Amniotic stem cell (primary cell): ENCODE data around the gene ARPC1A.
"Not testable (repeated sequence)": the region's sequence is repeated elsewhere in the genome, so short reads cannot be mapped to it uniquely, and the experiment has no call there.

Experiments used
- DNase-seq: peaks from one replicate; lab custom pipeline; 2025; lab: John Stamatoyannopoulos, UW

ARPC1A gene

DNA sequence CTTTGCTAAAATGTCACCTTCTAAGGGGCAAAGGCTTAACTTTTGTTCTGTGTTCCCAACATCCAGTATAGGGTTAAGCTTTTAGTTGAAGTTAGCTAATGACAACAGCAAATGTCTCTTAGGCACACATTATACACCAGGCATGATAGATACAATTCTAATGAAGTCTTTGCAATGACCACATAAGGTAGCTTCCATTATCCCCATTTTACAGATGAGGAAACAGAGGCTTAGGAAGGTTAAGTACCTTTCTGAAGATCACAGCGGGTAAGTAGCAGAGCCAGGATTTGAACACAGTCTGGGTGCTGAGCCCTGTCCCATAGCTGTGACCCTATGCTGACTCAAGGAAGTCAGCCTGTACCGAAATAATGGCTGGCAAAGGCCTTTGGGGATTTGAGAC lies 84.9 kb downstream of the ARPC1A start:
- no peak for DNase-seq

DNA sequence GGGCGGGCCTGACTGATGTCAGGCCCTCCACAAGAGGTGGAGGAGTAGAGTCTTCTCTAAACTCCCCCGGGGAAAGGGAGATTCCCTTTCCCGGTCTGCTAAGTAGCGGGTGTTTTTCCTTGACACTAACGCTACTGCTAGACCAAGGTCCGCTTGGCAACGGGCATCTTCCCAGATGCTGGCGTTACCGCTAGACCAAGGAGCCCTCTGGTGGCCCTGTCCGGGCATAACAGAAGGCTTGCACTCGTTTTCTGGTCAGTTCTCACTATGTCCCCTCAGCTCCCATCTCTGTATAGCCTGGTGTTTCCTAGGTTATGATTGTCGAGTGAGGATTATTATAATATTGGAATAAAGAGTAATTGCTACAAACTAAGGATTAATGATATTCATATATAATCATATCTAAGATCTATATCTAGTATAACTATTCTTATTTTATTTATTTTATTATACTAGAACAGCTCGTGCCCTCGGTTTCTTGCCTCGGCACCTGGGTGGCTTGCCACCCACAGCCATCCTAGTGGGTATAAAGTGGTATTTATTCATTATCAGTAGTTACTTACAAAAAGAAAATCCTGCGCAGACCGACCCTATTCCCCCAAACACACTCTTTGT lies 89.9 kb downstream of the ARPC1A start:
- not testable (repeated sequence) for DNase-seq
